Activated CD8-positive, alpha-beta memory T cell treated with anti-CD3 and anti-CD28 coated beads, Interleukin-2, amount 50 U/mL, for 24 hours (primary cell): Measurements from ENCODE around the gene PRKCA.
A peak's percentile ranks its signal among the peaks of the same experiment; 100 is the strongest.

Source experiments
- DNase-seq: peaks from one replicate; pipeline ENCODE4 v3.0.0-alpha.2; 2020; ENCODE audit errors: extremely low read depth

The PRKCA gene

DNA sequence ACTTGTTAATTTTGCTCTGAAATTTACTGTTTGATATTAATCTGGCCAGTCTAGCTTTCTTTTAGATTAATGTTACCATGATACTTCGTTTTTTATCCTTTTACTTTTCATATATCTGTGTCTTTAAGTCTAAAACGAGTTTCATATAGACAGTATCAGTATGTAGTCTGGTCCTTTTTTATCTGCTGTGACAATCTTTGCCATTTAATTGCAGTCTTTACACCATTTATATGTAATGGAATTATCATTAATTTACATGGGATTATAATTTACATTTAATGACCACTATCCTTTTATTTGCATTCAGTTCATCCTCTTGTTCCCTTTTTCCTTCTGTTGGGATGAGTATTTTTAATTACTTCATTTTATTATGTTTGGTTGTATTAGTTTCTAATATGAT lies 243.5 kb downstream of the PRKCA start:
- no peak for DNase-seq

GRCh38 chr17:66547151-66547865 lies 244.9 kb downstream of the PRKCA start:
- DNase-seq = no peak

DNA sequence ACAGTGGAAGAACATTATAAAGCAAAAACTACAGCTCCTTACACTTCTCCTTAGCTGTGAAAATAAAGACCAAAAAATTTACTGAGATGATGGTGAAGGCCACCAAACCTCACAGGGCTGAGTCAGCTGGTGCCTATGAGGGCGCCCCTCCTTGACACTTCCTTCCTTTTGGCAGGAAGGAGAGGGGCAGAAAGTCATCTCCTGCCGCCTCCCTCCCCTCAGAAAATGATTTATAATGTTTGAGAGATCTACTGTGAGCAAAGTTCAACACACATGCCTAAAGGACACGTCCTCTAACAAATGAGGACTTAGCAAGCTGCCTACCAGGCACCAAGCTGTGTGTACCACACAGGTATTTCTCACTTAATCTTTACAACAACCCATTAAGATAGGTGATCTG lies 245.7 kb downstream of the PRKCA start:
- DNase-seq = no peak

DNA sequence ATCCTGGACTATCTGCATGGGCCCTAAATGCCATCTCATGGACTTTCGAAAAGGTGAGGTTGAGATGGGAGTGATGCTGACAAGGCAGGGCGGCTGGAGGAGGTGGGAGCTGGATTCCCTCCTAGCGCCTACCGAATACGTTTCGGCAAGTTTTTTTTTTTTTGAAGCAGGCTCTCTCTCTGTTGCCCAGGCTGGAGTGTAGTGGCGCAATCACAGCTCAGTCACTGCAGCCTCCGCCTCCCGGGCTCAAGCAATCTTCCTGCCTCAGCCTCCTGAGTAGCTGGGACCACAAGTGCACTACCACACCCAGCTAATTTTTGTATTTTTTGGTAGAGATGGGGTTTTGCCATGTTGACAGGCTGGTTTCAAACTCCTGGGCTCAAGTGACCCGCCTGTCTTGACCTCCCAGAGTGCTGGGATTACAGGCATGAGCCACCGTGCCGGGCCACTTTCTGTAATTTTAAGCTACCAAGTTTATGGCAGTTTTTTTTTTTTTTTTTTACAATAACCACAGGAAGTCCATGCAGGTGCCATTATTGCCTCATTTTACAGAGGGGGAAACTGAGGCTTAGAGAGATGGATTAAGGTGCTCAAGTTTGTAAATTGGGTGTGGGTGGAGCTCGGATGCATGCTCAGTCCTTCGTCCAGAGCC lies 246.4 kb downstream of the PRKCA start:
- DNase-seq = no peak

DNA sequence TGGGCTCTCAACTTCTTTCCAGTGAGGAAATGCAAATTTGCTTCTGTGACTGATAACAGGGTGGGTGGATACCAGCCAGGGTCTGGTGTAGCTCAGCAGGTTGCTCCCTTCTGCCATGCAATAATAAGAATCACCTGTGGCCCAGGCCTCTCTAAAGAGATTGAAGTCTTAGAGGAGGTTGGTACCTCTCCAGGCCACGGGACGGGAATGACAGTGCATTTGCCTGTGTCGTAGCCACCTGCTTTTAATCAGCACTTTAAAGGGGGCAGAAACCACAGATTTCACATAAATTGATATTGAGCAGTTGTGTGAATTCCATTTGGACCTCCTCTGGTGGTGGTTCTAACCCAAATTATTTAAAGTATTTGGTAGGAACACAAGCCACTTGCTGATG lies 246.9 kb downstream of the PRKCA start:
- no peak for DNase-seq

- no peak for DNase-seq
Observed at GRCh38 chr17:66549731-66550207, 247.4 kb downstream of the PRKCA start.

GRCh38 chr17:66551839-66552238 lies 249.4 kb downstream of the PRKCA start:
- no peak for DNase-seq

DNA sequence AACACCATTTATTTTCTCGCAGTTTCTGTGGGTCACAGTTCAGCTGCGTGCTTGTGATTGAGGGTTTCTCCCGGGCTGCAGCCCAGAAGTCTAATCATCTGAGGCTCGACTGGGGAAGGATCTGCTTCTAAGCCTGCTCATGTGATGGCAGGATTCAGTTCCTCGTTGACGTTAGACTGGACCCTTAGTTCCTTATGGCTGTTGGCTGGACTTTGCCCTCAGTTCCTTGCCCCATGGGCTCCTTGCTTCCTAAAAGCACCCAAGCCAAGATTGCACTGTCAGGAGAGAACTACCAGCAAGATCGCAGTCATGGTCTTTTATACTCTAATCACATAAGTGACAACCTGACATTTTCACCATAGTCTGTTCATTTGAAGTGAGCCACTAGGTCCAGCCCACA lies 250.0 kb downstream of the PRKCA start:
- no peak for DNase-seq

- DNase-seq = no peak
Observed at GRCh38 chr17:66555605-66556004, 253.2 kb downstream of the PRKCA start.

DNA sequence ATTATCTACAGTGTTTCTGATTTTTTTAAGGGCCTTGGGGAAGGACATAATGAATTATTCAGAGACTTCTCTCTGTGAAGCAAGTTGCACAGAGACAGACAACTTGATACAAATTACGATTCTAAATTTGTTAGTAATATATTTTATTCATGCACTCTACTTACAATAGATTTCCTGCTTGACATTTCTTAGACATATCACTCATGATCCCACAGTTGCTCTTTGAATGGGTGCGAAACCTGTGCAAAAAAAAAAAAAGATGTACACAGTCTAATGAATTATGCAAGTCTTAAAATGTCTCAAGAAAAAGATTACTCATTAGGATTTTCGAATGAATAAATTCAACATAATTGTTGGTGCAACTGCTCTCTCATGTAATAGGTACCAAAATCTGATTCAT lies 254.8 kb downstream of the PRKCA start:
- no peak for DNase-seq

- no peak for DNase-seq
Observed at GRCh38 chr17:66557886-66558285, 255.5 kb downstream of the PRKCA start.

- DNase-seq = no peak
Observed at GRCh38 chr17:66560691-66561090, 258.3 kb downstream of the PRKCA start.

- no peak for DNase-seq
Observed at GRCh38 chr17:66562119-66562518, 259.7 kb downstream of the PRKCA start.

- no peak for DNase-seq
Observed at GRCh38 chr17:66564992-66565465, 262.6 kb downstream of the PRKCA start.

GRCh38 chr17:66567234-66568170 lies 265.1 kb downstream of the PRKCA start:
- DNase-seq = peak; percentile 53

DNA sequence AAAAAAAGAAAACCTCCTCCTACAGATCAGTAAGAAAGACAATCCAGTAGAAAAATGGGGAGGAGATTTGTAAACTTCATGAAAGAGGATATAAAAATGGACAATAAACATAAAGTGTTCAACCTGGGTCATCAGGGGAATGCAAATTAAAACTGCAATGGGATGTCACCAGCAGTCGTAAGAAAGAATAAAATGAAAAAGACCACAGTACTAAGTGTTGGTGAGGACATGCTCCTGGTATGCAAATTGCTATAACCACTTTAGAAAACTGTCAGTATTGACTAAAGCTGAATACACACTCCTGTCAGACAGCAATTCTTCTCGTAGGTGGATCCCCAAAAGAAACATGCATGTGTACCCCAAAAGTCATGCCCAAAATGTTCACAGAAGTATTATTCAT lies 267.2 kb downstream of the PRKCA start:
- DNase-seq = no peak

- DNase-seq = no peak
Observed at GRCh38 chr17:66570447-66571195, 268.2 kb downstream of the PRKCA start.

GRCh38 chr17:66571745-66572144 lies 269.3 kb downstream of the PRKCA start:
- DNase-seq = no peak

DNA sequence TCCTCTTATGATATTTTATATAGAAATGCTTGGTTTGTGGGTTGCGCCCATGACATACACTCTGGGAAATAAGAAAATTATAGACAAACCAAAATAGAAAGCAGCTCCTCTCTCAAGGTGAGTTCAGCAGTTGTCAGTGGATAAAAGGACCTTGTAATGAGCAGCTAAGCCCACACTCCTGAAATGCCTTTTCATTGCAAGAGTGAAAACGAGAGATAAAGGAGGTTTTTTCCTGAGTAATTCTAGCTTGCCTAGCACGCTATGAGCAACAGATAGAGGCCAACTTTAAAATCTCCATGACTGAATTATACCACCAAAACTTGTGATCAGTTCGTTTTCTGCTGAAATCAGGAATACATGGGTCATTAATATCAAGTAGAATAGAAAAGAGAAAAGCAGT lies 270.7 kb downstream of the PRKCA start:
- DNase-seq = no peak

DNA sequence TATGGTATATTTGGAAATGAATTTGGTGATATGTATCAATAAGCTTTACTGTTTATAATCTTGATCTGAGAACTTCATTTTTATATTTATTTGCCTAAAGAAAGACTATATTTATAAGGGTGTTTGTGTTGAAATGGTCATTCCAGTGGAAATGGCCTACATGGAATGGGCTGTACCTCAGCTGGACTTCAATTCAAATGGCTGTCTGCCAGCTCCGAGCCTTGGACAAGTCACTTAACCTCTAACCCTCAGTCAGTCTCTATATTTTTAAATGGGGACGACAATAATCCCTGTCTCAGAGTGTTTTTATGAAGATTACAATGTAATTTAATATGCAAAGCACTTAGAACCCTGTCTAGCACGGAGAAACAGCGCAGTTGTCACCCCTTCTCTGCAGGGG lies 271.7 kb downstream of the PRKCA start:
- DNase-seq = no peak

DNA sequence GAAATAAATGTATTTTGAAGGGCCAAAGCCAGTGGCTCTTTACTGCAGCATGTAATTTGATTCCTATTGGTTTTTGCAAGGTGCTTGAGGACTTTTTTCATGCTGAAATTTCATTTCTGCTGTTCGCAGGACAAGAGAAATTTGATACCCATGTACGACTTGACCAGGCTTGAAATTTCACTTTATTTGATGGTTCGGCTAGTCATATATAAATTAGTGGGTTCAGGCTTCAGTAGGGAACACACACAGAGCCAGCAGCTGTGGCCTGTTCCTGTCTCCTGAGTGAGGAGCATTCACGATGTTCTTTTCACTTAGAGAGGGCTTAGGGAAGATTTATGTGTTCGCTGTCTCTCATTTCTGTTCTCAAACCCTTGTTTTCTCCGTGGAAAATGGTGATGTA lies 274.1 kb downstream of the PRKCA start:
- DNase-seq = no peak

DNA sequence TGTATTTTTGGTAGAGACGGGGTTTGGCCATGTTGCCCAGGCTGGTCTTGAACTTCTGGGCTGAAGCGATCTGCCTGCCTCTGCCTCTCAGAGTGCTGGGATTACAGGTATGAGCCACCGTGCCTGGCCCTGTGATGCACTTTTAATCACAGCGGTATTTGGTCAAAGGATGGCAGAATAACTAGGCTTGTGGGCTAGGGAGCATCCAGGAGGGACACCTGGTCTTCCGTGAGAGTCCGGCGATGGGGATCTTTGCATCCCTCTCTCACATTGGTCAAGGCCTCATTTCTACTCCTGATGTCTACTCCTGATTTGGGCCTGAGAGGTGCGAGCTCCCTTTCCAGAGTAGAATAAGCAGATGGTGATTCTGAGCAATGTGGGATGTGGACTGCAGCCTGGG lies 274.6 kb downstream of the PRKCA start:
- DNase-seq = no peak
